Fibroblast of the aortic adventitia (primary cell): ENCODE results near the gene BFSP2. TPM values are rescaled to one million over a fixed set of nuclear protein-coding genes. Genes with fewer than 3 reads are reported as not detected.

Source experiments
- DNase-seq: peaks from one replicate; pipeline ENCODE4 v3.0.0-alpha.2; 2010; ENCODE audit warnings: low read depth
- H3K4me3 ChIP-seq: 2 replicates; pipeline ENCODE4 v1.5.1; 2011; ENCODE audit warnings: low read depth, mild to moderate bottlenecking, control low read depth, low read length, moderate library complexity
- CTCF ChIP-seq: IDR thresholded peaks from 2 replicates; pipeline ENCODE4 v1.5.1; 2011; ENCODE audit warnings: mild to moderate bottlenecking, low read length, control low read depth, inconsistent platforms; ENCODE audit not compliant: insufficient read depth
- total RNA-seq: library from RNA; depleted of rRNA; stranded (reverse); fragments of >200 nt; gene quantifications from 2 replicates; pipeline ENCODE4 v1.2.3, GENCODE V29; 2012; ENCODE audit warnings: low replicate concordance

The BFSP2 gene
- total RNA-seq, 1 donor, result not detected

- no peak overlapping the region for H3K4me3 ChIP-seq
- DNase-seq, result peak; percentile 57
- TF ChIP-seq CTCF, result no peak
Observed at GRCh38 chr3:133426721-133427120, 26.9 kb downstream of the BFSP2 start.

GRCh38 chr3:133428552-133428951, 28.7 kb downstream of the BFSP2 start:
- no peak overlapping the region for H3K4me3 ChIP-seq
- DNase-seq, result no peak
- TF ChIP-seq CTCF, result no peak

- no peak for TF ChIP-seq CTCF
- DNase-seq, result no peak
- no peak overlapping the region for H3K4me3 ChIP-seq
Observed at GRCh38 chr3:133429063-133429462, 29.2 kb downstream of the BFSP2 start.

GRCh38 chr3:133439563-133439962, 39.7 kb downstream of the BFSP2 start:
- TF ChIP-seq CTCF, result no peak
- H3K4me3 ChIP-seq, result no peak overlapping the region
- DNase-seq, result no peak

- no peak for TF ChIP-seq CTCF
- DNase-seq, result no peak
- H3K4me3 ChIP-seq, result no peak overlapping the region
Observed at GRCh38 chr3:133440652-133441051, 40.8 kb downstream of the BFSP2 start.

GRCh38 chr3:133441867-133442270, 42.0 kb downstream of the BFSP2 start:
- no peak for DNase-seq
- H3K4me3 ChIP-seq, result no peak overlapping the region
- no peak for TF ChIP-seq CTCF

GRCh38 chr3:133442518-133442917, 42.7 kb downstream of the BFSP2 start:
- TF ChIP-seq CTCF, result no peak
- no peak for DNase-seq
- H3K4me3 ChIP-seq, result no peak overlapping the region
